ENCODE results near the gene GRM8. TPM values are rescaled to one million over a fixed set of nuclear protein-coding genes. Genes with fewer than 3 reads are reported as not detected.

Gene GRM8
- total and polyA plus RNA-seq, 10 of the 15 experiments (the other 5 are each of a cell fraction or from before 2014, with no cell fraction given): 0.33 to 7.1 (median 0.45) TPM; not detected in 2

DNA sequence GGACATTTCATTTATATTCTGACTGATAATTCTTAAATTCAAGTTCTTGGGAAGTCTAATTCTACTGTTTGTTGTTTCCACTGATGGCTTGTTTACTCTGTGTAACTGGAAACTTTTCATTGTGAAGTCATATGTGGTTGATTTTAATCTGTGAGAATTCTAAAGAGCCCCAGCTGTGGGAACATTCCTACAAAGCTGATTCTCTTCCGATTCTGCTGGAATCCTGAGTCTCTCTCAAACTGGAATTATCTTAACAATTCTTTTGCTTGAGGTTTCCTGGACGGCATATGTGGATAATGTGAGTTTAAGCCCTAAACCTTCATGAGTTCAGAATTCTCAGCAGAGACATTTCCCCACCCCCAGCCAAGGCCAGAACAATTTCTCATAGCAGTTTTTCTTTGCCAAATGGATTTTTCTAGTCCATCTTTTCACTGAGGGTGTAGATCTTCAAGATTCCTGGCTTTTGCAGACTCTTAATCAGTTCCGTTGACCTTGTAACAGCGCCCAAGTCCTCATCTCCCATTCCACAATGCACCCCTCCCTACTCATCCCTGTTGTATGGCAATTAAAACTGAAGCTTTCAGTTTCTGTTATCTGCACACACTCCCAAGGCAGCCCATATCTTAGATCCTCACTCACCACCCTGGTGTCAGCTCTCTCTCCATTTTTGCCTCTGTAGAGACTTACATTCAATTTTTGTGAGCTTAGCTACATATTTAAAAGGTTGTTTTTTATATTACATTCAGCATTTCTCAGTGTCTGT is 37.6 kb downstream of the GRM8 start:
- H2AFZ ChIP-seq (ENCODE audit: control insufficient read depth, low read depth, low read length): no peak overlapping the region
- no peaks in the 10 kb centered on the region for H3K9me3 ChIP-seq (replicated peaks; ENCODE audit: control insufficient read depth, insufficient read depth, low read length)
- intact Hi-C loops (cut with micrococcal nuclease; ENCODE audit: unreplicated experiment): no loop called here
- H4K20me1 ChIP-seq (ENCODE audit: control insufficient read depth, insufficient read depth): no peaks in the 10 kb centered on the region
- POLR2A ChIA-PET: no interaction called here
- RAD21 ChIA-PET (ENCODE audit: unreplicated experiment): no interaction called here
- no peaks in the 10 kb centered on the region for H3K27me3 ChIP-seq (replicated peaks in 1 of 2; ENCODE audit: control insufficient read depth in 2 of 2, insufficient read depth in 2 of 2, low read length in 1 of 2)
- SMC1A ChIA-PET (ENCODE audit: uncharacterized antibody, unreplicated experiment): no interaction called here
- DNase-seq (ENCODE audit: low read depth, low spot score): no peak
- FAIRE-seq: no peak
- CTCF ChIA-PET: no interaction called here
- H3K4me2 ChIP-seq (ENCODE audit: control insufficient read depth, insufficient read depth): no peak overlapping the region
- H3K4me3 ChIP-seq: no peak overlapping the region
- no peak for ATAC-seq
- no peaks in the 10 kb centered on the region for H3K4me1 ChIP-seq (ENCODE audit: control insufficient read depth, insufficient read depth, low read length)
- H3K36me3 ChIP-seq (ENCODE audit: control insufficient read depth in 2 of 2, insufficient read depth in 2 of 2, low read length in 1 of 2): no peaks in the 10 kb centered on the region
- BruUV-seq (replicated peaks): no TSS peak
- TF ChIP-seq, protein P1, sequence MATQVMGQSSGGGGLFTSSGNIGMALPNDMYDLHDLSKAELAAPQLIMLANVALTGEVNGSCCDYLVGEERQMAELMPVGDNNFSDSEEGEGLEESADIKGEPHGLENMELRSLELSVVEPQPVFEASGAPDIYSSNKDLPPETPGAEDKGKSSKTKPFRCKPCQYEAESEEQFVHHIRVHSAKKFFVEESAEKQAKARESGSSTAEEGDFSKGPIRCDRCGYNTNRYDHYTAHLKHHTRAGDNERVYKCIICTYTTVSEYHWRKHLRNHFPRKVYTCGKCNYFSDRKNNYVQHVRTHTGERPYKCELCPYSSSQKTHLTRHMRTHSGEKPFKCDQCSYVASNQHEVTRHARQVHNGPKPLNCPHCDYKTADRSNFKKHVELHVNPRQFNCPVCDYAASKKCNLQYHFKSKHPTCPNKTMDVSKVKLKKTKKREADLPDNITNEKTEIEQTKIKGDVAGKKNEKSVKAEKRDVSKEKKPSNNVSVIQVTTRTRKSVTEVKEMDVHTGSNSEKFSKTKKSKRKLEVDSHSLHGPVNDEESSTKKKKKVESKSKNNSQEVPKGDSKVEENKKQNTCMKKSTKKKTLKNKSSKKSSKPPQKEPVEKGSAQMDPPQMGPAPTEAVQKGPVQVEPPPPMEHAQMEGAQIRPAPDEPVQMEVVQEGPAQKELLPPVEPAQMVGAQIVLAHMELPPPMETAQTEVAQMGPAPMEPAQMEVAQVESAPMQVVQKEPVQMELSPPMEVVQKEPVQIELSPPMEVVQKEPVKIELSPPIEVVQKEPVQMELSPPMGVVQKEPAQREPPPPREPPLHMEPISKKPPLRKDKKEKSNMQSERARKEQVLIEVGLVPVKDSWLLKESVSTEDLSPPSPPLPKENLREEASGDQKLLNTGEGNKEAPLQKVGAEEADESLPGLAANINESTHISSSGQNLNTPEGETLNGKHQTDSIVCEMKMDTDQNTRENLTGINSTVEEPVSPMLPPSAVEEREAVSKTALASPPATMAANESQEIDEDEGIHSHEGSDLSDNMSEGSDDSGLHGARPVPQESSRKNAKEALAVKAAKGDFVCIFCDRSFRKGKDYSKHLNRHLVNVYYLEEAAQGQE (IDR thresholded peaks at IDR 0.05; ENCODE audit: low read depth, low read length): no peak
- TF ChIP-seq POLR2AphosphoS5 (IDR thresholded peaks at IDR 0.05; ENCODE audit: low read length) (no peak), NR2C1 (IDR thresholded peaks at IDR 0.05) (no peak), NFXL1 (IDR thresholded peaks at IDR 0.05; ENCODE audit: borderline replicate concordance) (no peak), KLF5 (IDR thresholded peaks at IDR 0.05; ENCODE audit: partially characterized antibody) (no peak), RB1 (IDR thresholded peaks at IDR 0.05; ENCODE audit: borderline replicate concordance) (no peak), ZNF622 (IDR thresholded peaks at IDR 0.05) (no peak), PBX3 (IDR thresholded peaks at IDR 0.05; ENCODE audit: insufficient replicate concordance, low read depth, low read length) (no peak), ATF7 (IDR thresholded peaks at IDR 0.05; ENCODE audit: low read depth) (no peak), MYB (IDR thresholded peaks at IDR 0.05; ENCODE audit: borderline replicate concordance, low read depth, low read length) (no peak), ZNF384 (IDR thresholded peaks at IDR 0.05; ENCODE audit: borderline replicate concordance, low read depth, low read length) (no peak), SRF (IDR thresholded peaks at IDR 0.05; ENCODE audit: low read depth in 2 of 2, low read length in 2 of 2) (no peak), SREBF2 (IDR thresholded peaks at IDR 0.05; ENCODE audit: low read length) (no peak), HCFC1 (IDR thresholded peaks at IDR 0.05; ENCODE audit: low read length) (no peak)
- TF ChIP-seq, protein P2, sequence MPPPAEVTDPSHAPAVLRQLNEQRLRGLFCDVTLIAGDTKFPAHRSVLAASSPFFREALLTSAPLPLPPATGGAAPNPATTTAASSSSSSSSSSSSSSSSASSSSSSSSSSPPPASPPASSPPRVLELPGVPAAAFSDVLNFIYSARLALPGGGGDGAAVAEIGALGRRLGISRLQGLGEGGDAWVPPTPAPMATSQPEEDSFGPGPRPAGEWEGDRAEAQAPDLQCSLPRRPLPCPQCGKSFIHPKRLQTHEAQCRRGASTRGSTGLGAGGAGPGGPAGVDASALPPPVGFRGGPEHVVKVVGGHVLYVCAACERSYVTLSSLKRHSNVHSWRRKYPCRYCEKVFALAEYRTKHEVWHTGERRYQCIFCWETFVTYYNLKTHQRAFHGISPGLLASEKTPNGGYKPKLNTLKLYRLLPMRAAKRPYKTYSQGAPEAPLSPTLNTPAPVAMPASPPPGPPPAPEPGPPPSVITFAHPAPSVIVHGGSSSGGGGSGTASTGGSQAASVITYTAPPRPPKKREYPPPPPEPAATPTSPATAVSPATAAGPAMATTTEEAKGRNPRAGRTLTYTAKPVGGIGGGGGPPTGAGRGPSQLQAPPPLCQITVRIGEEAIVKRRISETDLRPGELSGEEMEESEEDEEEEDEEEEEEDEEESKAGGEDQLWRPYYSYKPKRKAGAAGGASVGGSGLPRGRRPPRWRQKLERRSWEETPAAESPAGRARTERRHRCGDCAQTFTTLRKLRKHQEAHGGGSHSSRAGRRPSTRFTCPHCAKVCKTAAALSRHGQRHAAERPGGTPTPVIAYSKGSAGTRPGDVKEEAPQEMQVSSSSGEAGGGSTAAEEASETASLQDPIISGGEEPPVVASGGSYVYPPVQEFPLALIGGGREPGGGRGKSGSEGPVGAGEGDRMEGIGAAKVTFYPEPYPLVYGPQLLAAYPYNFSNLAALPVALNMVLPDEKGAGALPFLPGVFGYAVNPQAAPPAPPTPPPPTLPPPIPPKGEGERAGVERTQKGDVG (CRISPR knock-in tag; IDR thresholded peaks at IDR 0.05): no peak
- no peak overlapping the region for H3K9ac ChIP-seq (ENCODE audit: control insufficient read depth, insufficient read depth, low read length)
- in situ Hi-C loops (cut with MboI): no loop called here
- H3K27ac ChIP-seq (ENCODE audit: control insufficient read depth, insufficient read depth): no peak overlapping the region
- H3K79me2 ChIP-seq (ENCODE audit: control insufficient read depth, insufficient read depth, low read length): no peaks in the 10 kb centered on the region
- WGBS (ENCODE audit: insufficient coverage, insufficient replicate concordance, low lambda C conversion rate, missing lambda C conversion rate): 46% methylated on average over 4 of the region's 4 CpGs

Measured in GM12878 (cell line).